Measurements from ENCODE around the gene ABCB8. TPM values are rescaled to one million over a fixed set of nuclear protein-coding genes. Genes with fewer than 3 reads are reported as not detected.

Gene ABCB8
- total and polyA plus RNA-seq, 9 of the 15 experiments (the other 6 are each of a cell fraction or from before 2014, with no cell fraction given) = 7.6 to 106 (median 36.3) TPM

DNA sequence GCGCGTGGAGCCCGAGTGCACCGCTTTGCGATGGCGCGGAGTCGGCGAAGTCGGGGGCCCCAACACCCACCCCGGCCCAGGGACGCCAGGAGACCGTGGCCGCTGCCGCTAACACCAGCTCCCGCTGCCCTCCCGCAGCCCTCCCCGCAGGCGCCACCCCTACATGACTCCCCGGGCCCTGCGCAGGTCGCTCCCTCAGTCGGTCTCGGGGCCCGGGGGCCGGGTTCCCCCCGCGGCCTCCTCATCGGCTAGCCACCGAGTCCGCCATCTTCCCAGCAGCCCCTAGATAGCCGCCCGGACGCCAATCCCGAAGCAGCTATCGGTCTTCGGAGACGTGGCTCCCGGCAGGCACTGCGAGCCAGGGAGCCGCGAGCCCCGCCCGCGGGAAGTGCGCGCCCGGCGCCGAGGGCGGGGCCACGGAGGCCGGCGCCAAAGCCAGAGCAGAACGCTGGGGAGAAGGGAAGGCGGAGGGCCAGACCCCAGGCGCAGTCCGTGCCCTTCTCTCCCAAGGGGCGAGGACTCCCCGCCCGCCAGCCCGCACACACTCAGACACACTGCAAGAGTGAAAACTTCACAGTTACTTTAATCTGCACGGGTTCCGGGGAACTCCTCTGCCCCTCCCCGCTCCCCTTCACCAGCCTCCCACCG is 52.4 kb downstream of the ABCB8 start, which contains the start of gene FASTK (continued):
- TF ChIP-seq MAZ (CRISPR knock-in tag; conservative IDR thresholded peaks at IDR 0.05 in 1 of 2, IDR thresholded peaks at IDR 0.05 in 1 of 2) = peak; percentile 99
- TF ChIP-seq ILK (tag; IDR thresholded peaks at IDR 0.05; ENCODE audit: borderline replicate concordance, low read depth) = no peak
- TF ChIP-seq ZNF146 (CRISPR knock-in tag; IDR thresholded peaks at IDR 0.05; ENCODE audit: unreplicated experiment) = no peak
- no peak for TF ChIP-seq ILF3 (IDR thresholded peaks at IDR 0.05; ENCODE audit: borderline replicate concordance)
- TF ChIP-seq, protein P1, sequence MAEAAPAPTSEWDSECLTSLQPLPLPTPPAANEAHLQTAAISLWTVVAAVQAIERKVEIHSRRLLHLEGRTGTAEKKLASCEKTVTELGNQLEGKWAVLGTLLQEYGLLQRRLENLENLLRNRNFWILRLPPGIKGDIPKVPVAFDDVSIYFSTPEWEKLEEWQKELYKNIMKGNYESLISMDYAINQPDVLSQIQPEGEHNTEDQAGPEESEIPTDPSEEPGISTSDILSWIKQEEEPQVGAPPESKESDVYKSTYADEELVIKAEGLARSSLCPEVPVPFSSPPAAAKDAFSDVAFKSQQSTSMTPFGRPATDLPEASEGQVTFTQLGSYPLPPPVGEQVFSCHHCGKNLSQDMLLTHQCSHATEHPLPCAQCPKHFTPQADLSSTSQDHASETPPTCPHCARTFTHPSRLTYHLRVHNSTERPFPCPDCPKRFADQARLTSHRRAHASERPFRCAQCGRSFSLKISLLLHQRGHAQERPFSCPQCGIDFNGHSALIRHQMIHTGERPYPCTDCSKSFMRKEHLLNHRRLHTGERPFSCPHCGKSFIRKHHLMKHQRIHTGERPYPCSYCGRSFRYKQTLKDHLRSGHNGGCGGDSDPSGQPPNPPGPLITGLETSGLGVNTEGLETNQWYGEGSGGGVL (CRISPR knock-in tag; IDR thresholded peaks at IDR 0.05) = no peak
- no peak for TF ChIP-seq NCOA6 (IDR thresholded peaks at IDR 0.05)
- TF ChIP-seq, protein P2, sequence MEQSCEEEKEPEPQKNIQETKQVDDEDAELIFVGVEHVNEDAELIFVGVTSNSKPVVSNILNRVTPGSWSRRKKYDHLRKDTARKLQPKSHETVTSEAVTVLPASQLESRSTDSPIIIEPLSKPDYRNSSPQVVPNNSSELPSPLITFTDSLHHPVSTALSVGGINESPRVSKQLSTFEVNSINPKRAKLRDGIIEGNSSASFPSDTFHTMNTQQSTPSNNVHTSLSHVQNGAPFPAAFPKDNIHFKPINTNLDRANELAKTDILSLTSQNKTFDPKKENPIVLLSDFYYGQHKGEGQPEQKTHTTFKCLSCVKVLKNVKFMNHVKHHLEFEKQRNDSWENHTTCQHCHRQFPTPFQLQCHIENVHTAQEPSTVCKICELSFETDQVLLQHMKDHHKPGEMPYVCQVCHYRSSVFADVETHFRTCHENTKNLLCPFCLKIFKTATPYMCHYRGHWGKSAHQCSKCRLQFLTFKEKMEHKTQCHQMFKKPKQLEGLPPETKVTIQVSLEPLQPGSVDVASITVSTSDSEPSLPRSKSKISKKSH (CRISPR knock-in tag; IDR thresholded peaks at IDR 0.05) = no peak
- TF ChIP-seq POLR3A (IDR thresholded peaks at IDR 0.05; ENCODE audit: borderline replicate concordance, extremely low read depth, insufficient read depth, insufficient read length) = no peak
- peak; percentile 79 for TF ChIP-seq SMAD3 (CRISPR knock-in tag; conservative IDR thresholded peaks at IDR 0.05)
- no peak for TF ChIP-seq LARP7 (IDR thresholded peaks at IDR 0.05)
- peak in 1 of 2 experiments; percentile 23; a peak in 2 of 4 replicates for TF ChIP-seq HDAC1 (IDR thresholded peaks at IDR 0.05)
- no peak for TF ChIP-seq ZNF184 (CRISPR knock-in tag; IDR thresholded peaks at IDR 0.05)
- TF ChIP-seq KDM1A (IDR thresholded peaks at IDR 0.05) = no peak
- no peak for TF ChIP-seq ZNF324 (CRISPR knock-in tag; IDR thresholded peaks at IDR 0.05)
- TF ChIP-seq E2F3 (CRISPR knock-in tag; IDR thresholded peaks at IDR 0.05) = 0 out of 2 replicates have a peak, but pooled peaks have one; percentile 17
- peak; percentile 59 for TF ChIP-seq SMAD1 (IDR thresholded peaks at IDR 0.05; ENCODE audit: low read depth, low read length, partially characterized antibody)
- no peak for TF ChIP-seq ZFP30 (CRISPR knock-in tag; IDR thresholded peaks at IDR 0.05; ENCODE audit: borderline replicate concordance)
- TF ChIP-seq EP400 (IDR thresholded peaks at IDR 0.05) = no peak
- no peak for TF ChIP-seq ZNF165 (CRISPR knock-in tag; IDR thresholded peaks at IDR 0.05; ENCODE audit: borderline replicate concordance)
- peak; percentile 64 for TF ChIP-seq PKNOX1 (IDR thresholded peaks at IDR 0.05)
- peak; percentile 69; the same call in 1 of the 2 replicates for TF ChIP-seq DIDO1 (tag; IDR thresholded peaks at IDR 0.05; ENCODE audit: low read depth)

Measured in K562 (cell line).